ENCODE results near the gene PLEKHA5. TPM values are rescaled to one million over a fixed set of nuclear protein-coding genes. Genes with fewer than 3 reads are reported as not detected.

Gene PLEKHA5
- total RNA-seq, 5 donors from 2014 or later (not counting 1 experiment from before 2014, with no cell fraction given), result 0.96 to 11.0 (median 4.9) TPM

- H3K9me3 Mint-ChIP-seq, result no peaks in the 10 kb centered on the region
- ChIA-PET POLR2A (no interaction called here), CTCF (no interaction called here)
- H3K4me1 ChIP-seq (ENCODE audit: control insufficient read depth in 1 of 2, extremely low read depth in 1 of 2, insufficient read depth in 2 of 2, low read length in 2 of 2), result no peaks in the 10 kb centered on the region
- DNase-seq, result no peak
- H3K36me3 Mint-ChIP-seq, result no peaks in the 10 kb centered on the region
- H3K9me3 ChIP-seq, result no peaks in the 10 kb centered on the region
- no peaks in the 10 kb centered on the region for H3K36me3 ChIP-seq (ENCODE audit: control insufficient read depth in 2 of 2, extremely low read depth in 1 of 2, insufficient read depth in 1 of 2, low read length in 1 of 2)
- H3K4me1 Mint-ChIP-seq, result peaks cover 0 to under 1% (median 0%) of the 10 kb centered on the region in 3 donors
- H3K27me3 Mint-ChIP-seq, result no peaks in the 10 kb centered on the region
- H3K4me3 ChIP-seq (ENCODE audit: control insufficient read depth in 1 of 2, extremely low read depth in 1 of 2, low read length in 1 of 2), result no peak overlapping the region
- no peak overlapping the region for H3K4me3 Mint-ChIP-seq
- ATAC-seq (replicated peaks in 1 of 4), result no peak
- H3K27ac Mint-ChIP-seq, result no peak overlapping the region
- H3K27me3 ChIP-seq (replicated peaks in 1 of 2; ENCODE audit: control insufficient read depth in 2 of 2, extremely low read depth in 1 of 2, insufficient read depth in 2 of 2, low read length in 1 of 2), result no peaks in the 10 kb centered on the region
- H3K27ac ChIP-seq (ENCODE audit: low read length), result no peak overlapping the region
- WGBS (ENCODE audit: insufficient coverage), result 98% methylated on average over 21 of the region's 35 CpGs
Observed at GRCh38 chr12:19306366-19306765, 176.8 kb downstream of the PLEKHA5 start.

DNA sequence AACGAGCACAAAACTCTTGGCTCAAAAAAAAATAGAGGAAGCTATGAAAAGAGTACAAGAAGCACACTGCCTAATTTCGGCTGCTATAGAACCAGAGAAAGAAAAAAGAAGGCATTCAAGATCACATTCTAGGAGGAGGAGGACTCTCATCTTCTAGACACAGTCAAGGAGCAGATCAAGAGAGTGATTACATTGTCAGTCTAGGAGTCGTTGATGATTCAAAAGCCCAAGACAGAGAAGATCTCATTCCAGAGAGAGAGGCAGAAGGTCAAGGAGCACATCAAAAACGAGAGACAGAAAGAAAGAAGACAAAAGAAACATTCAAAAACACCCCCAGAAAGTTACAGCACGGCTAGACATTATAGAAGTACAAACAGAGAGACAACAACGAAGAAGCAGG, 177.9 kb downstream of the PLEKHA5 start:
- ChIA-PET POLR2A (no interaction called here), CTCF (interaction anchor here in 1 of 2 donors (0.6 kb wide), 1 partner anchor 1097 kb away, joined by 3 read pairs; no protein-coding TSS in a partner anchor)
- Mint-ChIP-seq H3K36me3 (no peaks in the 10 kb centered on the region), H3K27ac (no peak overlapping the region), H3K27me3 (no peaks in the 10 kb centered on the region), H3K4me3 (no peak overlapping the region), H3K4me1 (peaks cover 0 to 5% (median 0%) of the 10 kb centered on the region in 3 donors), H3K9me3 (no peaks in the 10 kb centered on the region)
- WGBS (ENCODE audit: insufficient coverage), result 100% methylated on average over 1 of the region's 6 CpGs
- no peak for DNase-seq
- Histone ChIP-seq H3K27me3 (replicated peaks in 1 of 2; ENCODE audit: control insufficient read depth in 2 of 2, extremely low read depth in 1 of 2, insufficient read depth in 2 of 2, low read length in 1 of 2) (no peaks in the 10 kb centered on the region), H3K9me3 (no peaks in the 10 kb centered on the region), H3K36me3 (ENCODE audit: control insufficient read depth in 2 of 2, extremely low read depth in 1 of 2, insufficient read depth in 1 of 2, low read length in 1 of 2) (no peaks in the 10 kb centered on the region), H3K27ac (ENCODE audit: low read length) (no peak overlapping the region), H3K4me1 (ENCODE audit: control insufficient read depth in 1 of 2, extremely low read depth in 1 of 2, insufficient read depth in 2 of 2, low read length in 2 of 2) (no peaks in the 10 kb centered on the region), H3K4me3 (ENCODE audit: control insufficient read depth in 1 of 2, extremely low read depth in 1 of 2, low read length in 1 of 2) (no peak overlapping the region)
- ATAC-seq (replicated peaks in 1 of 4), result no peak

- Mint-ChIP-seq H3K27me3 (no peaks in the 10 kb centered on the region), H3K4me3 (no peak overlapping the region), H3K9me3 (no peaks in the 10 kb centered on the region), H3K27ac (no peak overlapping the region), H3K36me3 (no peaks in the 10 kb centered on the region), H3K4me1 (peaks cover 0 to 5% (median 0%) of the 10 kb centered on the region in 3 donors)
- Histone ChIP-seq H3K27ac (ENCODE audit: low read length) (no peak overlapping the region), H3K4me1 (ENCODE audit: control insufficient read depth in 1 of 2, extremely low read depth in 1 of 2, insufficient read depth in 2 of 2, low read length in 2 of 2) (no peaks in the 10 kb centered on the region), H3K4me3 (ENCODE audit: control insufficient read depth in 1 of 2, extremely low read depth in 1 of 2, low read length in 1 of 2) (no peak overlapping the region), H3K9me3 (no peaks in the 10 kb centered on the region), H3K27me3 (replicated peaks in 1 of 2; ENCODE audit: control insufficient read depth in 2 of 2, extremely low read depth in 1 of 2, insufficient read depth in 2 of 2, low read length in 1 of 2) (no peaks in the 10 kb centered on the region), H3K36me3 (ENCODE audit: control insufficient read depth in 2 of 2, extremely low read depth in 1 of 2, insufficient read depth in 1 of 2, low read length in 1 of 2) (no peaks in the 10 kb centered on the region)
- POLR2A ChIA-PET, result no interaction called here
- DNase-seq, result no peak
- ATAC-seq (replicated peaks in 1 of 4), result no peak
- CTCF ChIA-PET, result no interaction called here
- no CpG with 5 or more reads among the region's 3 CpGs for WGBS (ENCODE audit: insufficient coverage)
Observed at GRCh38 chr12:19311165-19311564, 181.6 kb downstream of the PLEKHA5 start.

GRCh38 chr12:19312637-19313036, 183.1 kb downstream of the PLEKHA5 start:
- no peaks in the 10 kb centered on the region for H3K9me3 Mint-ChIP-seq

DNA sequence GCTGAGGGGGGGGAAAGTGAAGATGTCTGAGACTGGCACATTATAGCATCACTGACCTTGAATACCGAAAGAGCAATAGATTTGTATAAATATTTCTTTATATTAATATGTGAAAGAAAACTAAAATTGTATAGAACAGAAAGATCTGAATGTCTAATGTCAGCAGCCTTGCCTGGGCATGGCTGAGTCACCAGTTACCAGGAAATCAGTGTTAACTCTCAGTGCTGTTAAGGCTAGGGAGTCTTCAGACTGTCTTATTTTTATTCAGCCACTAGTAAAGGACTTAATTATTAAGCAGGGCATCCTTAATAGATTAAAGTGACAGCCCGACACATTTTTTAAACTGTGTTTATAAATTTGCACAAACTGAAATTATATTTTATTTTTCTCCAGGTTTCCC, 186.9 kb downstream of the PLEKHA5 start:
- no CpG with 5 or more reads among the region's 2 CpGs for WGBS (ENCODE audit: insufficient coverage)
- H3K4me1 Mint-ChIP-seq, result peaks cover 0 to 5% (median 0%) of the 10 kb centered on the region in 3 donors
- no peaks in the 10 kb centered on the region for H3K36me3 Mint-ChIP-seq
- no peak overlapping the region for H3K27ac Mint-ChIP-seq
- Histone ChIP-seq H3K27me3 (replicated peaks in 1 of 2; ENCODE audit: control insufficient read depth in 2 of 2, extremely low read depth in 1 of 2, insufficient read depth in 2 of 2, low read length in 1 of 2) (no peaks in the 10 kb centered on the region), H3K4me1 (ENCODE audit: control insufficient read depth in 1 of 2, extremely low read depth in 1 of 2, insufficient read depth in 2 of 2, low read length in 2 of 2) (no peaks in the 10 kb centered on the region), H3K36me3 (ENCODE audit: control insufficient read depth in 2 of 2, extremely low read depth in 1 of 2, insufficient read depth in 1 of 2, low read length in 1 of 2) (no peaks in the 10 kb centered on the region), H3K9me3 (no peaks in the 10 kb centered on the region), H3K4me3 (ENCODE audit: control insufficient read depth in 1 of 2, extremely low read depth in 1 of 2, low read length in 1 of 2) (no peak overlapping the region), H3K27ac (ENCODE audit: low read length) (no peak overlapping the region)
- DNase-seq (no peak), ATAC-seq (replicated peaks in 1 of 4) (no peak)
- no peaks in the 10 kb centered on the region for H3K27me3 Mint-ChIP-seq
- ChIA-PET CTCF (no interaction called here), POLR2A (no interaction called here)
- H3K4me3 Mint-ChIP-seq, result no peak overlapping the region
- H3K9me3 Mint-ChIP-seq, result no peaks in the 10 kb centered on the region

More at GRCh38 chr12:19312637-19313036, 183.1 kb downstream of the PLEKHA5 start:
- ChIA-PET POLR2A (no interaction called here), CTCF (interaction anchor here in 1 of 2 donors (0.5 kb wide), 1 partner anchor 104 kb away, joined by 4 read pairs; no protein-coding TSS in a partner anchor)
- H3K27ac ChIP-seq (ENCODE audit: low read length), result no peak overlapping the region
- no peak overlapping the region for H3K27ac Mint-ChIP-seq
- H3K9me3 ChIP-seq, result no peaks in the 10 kb centered on the region
- no peaks in the 10 kb centered on the region for H3K36me3 ChIP-seq (ENCODE audit: control insufficient read depth in 2 of 2, extremely low read depth in 1 of 2, insufficient read depth in 1 of 2, low read length in 1 of 2)
- no peak overlapping the region for H3K4me3 Mint-ChIP-seq
- no peak overlapping the region for H3K4me3 ChIP-seq (ENCODE audit: control insufficient read depth in 1 of 2, extremely low read depth in 1 of 2, low read length in 1 of 2)
- no peak for DNase-seq
- WGBS (ENCODE audit: insufficient coverage), result no CpG with 5 or more reads among the region's 2 CpGs
- peaks cover 0 to 5% (median 0%) of the 10 kb centered on the region in 3 donors for H3K4me1 Mint-ChIP-seq
- H3K27me3 ChIP-seq (replicated peaks in 1 of 2; ENCODE audit: control insufficient read depth in 2 of 2, extremely low read depth in 1 of 2, insufficient read depth in 2 of 2, low read length in 1 of 2), result no peaks in the 10 kb centered on the region
- no peaks in the 10 kb centered on the region for H3K4me1 ChIP-seq (ENCODE audit: control insufficient read depth in 1 of 2, extremely low read depth in 1 of 2, insufficient read depth in 2 of 2, low read length in 2 of 2)
- no peak for ATAC-seq (replicated peaks in 1 of 4)
- no peaks in the 10 kb centered on the region for H3K27me3 Mint-ChIP-seq
- H3K36me3 Mint-ChIP-seq, result no peaks in the 10 kb centered on the region

DNA sequence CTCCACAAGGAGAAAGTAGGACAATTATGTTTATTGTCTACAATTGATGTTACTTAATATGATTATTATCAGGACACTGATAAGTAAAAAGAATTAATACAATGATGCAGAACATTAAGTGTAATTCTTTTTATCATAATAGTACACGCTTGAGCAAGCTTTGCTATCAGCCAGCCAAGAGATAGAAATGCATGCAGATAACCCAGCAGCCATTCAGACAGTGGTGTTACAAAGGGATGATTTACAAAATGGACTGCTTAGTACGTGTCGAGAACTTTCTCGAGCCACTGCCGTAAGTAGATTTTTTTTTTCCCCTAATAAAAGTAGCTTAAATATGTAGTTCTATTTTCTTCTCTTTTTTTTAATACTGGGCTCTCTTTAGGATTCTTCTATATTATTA, 192.8 kb downstream of the PLEKHA5 start:
- ChIA-PET POLR2A (no interaction called here), CTCF (no interaction called here)
- no peak overlapping the region for H3K27ac Mint-ChIP-seq
- H3K4me3 Mint-ChIP-seq, result no peak overlapping the region
- no peak overlapping the region for H3K4me3 ChIP-seq (ENCODE audit: control insufficient read depth in 1 of 2, extremely low read depth in 1 of 2, low read length in 1 of 2)
- H3K4me1 Mint-ChIP-seq, result no peaks in the 10 kb centered on the region
- WGBS (ENCODE audit: insufficient coverage), result no CpG with 5 or more reads among the region's 5 CpGs
- no peaks in the 10 kb centered on the region for H3K9me3 ChIP-seq
- no peaks in the 10 kb centered on the region for H3K4me1 ChIP-seq (ENCODE audit: control insufficient read depth in 1 of 2, extremely low read depth in 1 of 2, insufficient read depth in 2 of 2, low read length in 2 of 2)
- no peaks in the 10 kb centered on the region for H3K27me3 ChIP-seq (replicated peaks in 1 of 2; ENCODE audit: control insufficient read depth in 2 of 2, extremely low read depth in 1 of 2, insufficient read depth in 2 of 2, low read length in 1 of 2)
- no peaks in the 10 kb centered on the region for H3K36me3 ChIP-seq (ENCODE audit: control insufficient read depth in 2 of 2, extremely low read depth in 1 of 2, insufficient read depth in 1 of 2, low read length in 1 of 2)
- peaks cover 5 to 9% (median 5%) of the 10 kb centered on the region in 3 donors for H3K9me3 Mint-ChIP-seq
- ATAC-seq (replicated peaks in 1 of 4) (no peak), DNase-seq (no peak)
- no peaks in the 10 kb centered on the region for H3K27me3 Mint-ChIP-seq
- H3K36me3 Mint-ChIP-seq, result peaks cover 17% of the 10 kb centered on the region
- no peak overlapping the region for H3K27ac ChIP-seq (ENCODE audit: low read length)

- Mint-ChIP-seq H3K4me3 (no peak overlapping the region), H3K9me3 (peaks cover 5 to 9% (median 8%) of the 10 kb centered on the region in 3 donors), H3K27me3 (no peaks in the 10 kb centered on the region), H3K4me1 (no peaks in the 10 kb centered on the region), H3K27ac (no peak overlapping the region), H3K36me3 (peaks cover 17% of the 10 kb centered on the region)
- DNase-seq, result no peak
- CTCF ChIA-PET, result interaction anchor here (0.6 kb wide), 2 partner anchors 11 to 64 kb away, joined by 4 to 8 read pairs; no protein-coding TSS in a partner anchor
- no peak for ATAC-seq (replicated peaks in 1 of 4)
- H3K4me1 ChIP-seq (ENCODE audit: control insufficient read depth in 1 of 2, extremely low read depth in 1 of 2, insufficient read depth in 2 of 2, low read length in 2 of 2), result no peaks in the 10 kb centered on the region
- POLR2A ChIA-PET, result interaction anchor here in 1 of 2 donors (0.7 kb wide), 1 partner anchor 175 kb away, joined by 5 read pairs; no protein-coding TSS in a partner anchor
- no peaks in the 10 kb centered on the region for H3K36me3 ChIP-seq (ENCODE audit: control insufficient read depth in 2 of 2, extremely low read depth in 1 of 2, insufficient read depth in 1 of 2, low read length in 1 of 2)
- H3K4me3 ChIP-seq (ENCODE audit: control insufficient read depth in 1 of 2, extremely low read depth in 1 of 2, low read length in 1 of 2), result no peak overlapping the region
- no peaks in the 10 kb centered on the region for H3K27me3 ChIP-seq (replicated peaks in 1 of 2; ENCODE audit: control insufficient read depth in 2 of 2, extremely low read depth in 1 of 2, insufficient read depth in 2 of 2, low read length in 1 of 2)
- H3K9me3 ChIP-seq, result no peaks in the 10 kb centered on the region
- no peak overlapping the region for H3K27ac ChIP-seq (ENCODE audit: low read length)
- no CpG with 5 or more reads among the region's 2 CpGs for WGBS (ENCODE audit: insufficient coverage)
Observed at GRCh38 chr12:19323805-19324204, 194.3 kb downstream of the PLEKHA5 start.
